HL-60/S4 treated with phorbol 12-myristate 13-acetate at 8.2 ng/mL for 4 days and 3 days (cell line): ENCODE results near the gene STRIT1.

Experiments used
- in situ Hi-C: fragments of 300-500 bp; cut with MboI; formaldehyde crosslinking; loops from 2 replicates; pipeline ENCODE4 v1.15.0; 2022; ENCODE audit warnings: low sequenced_read_pairs

STRIT1 gene

GRCh38 chr3:155293516-155293915 is at the start of gene STRIT1:
Gene STRIT1 (minus strand): TSS chr3:155293683.
- in situ Hi-C loops: no loop called here

GRCh38 chr3:155342344-155342743 is 48.9 kb upstream of the STRIT1 start:
- in situ Hi-C loops: no loop called here

GRCh38 chr3:155339052-155339451 is 45.6 kb upstream of the STRIT1 start:
- in situ Hi-C loops: no loop called here

DNA sequence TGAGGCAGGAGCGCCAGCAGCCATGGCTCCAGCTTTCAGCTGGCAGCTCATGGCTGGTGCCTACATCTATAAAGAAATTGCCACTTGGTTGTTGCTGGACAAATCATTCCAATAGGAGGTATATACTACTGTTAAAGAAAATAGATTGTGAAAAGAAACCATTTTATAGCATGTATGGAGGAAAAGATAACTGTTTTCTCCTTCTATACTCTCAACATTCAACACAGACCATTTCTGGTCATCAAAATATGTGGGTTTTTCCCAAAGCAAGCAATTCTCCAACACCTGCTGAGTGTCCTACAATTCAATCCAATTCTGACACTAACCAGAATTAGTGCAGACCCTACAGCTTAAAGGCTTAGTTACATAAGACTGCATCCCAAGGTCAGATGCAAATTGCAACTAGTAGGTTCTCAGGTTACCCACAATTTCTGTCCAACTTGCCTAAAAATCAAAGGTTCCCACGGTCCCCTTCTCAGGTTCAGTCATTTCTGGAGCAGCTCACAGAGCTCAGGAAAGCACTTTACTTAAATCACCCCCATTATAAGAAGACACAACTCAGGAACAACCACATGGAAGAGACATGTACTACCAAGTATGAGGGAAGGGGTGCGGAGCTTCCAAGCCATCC is 42.4 kb upstream of the STRIT1 start:
- in situ Hi-C loops: no loop called here

DNA sequence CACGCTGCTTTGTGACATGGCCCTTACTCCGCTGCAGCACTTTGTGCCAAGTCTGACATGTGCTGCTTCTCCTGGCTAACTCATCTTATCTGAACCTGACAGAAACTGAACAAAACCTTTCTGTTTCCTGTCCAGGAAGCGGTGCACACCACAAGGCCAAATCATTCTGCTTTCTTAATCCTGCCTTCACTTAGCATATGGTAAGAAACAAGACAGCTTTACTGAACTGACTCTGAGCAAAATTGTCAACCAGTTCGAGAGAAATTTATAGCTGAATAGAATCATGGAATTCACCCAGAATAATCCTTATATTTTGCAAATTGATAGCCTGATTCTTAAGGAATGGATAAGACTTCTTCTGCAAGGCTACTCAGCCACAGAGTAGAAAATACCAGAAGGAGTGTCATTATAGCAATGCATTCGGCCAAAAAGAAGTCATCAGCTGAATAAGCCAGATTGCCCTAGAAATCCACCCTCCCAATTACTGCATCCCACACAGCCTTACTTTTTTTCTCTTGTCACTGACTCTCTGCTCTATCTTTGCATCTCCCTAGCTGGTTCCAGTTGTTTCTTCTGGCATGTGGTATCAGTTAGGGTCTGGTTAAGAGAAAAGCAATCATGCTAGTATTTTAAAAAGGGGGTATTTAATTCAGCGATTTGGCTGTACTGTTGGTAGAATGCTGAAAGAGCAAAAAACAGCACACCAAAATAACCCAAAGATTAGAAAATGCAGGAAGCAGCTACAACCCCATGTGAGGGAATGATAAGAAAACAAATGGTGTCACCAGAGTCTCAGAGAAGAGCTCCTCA is 41.6 kb upstream of the STRIT1 start:
- in situ Hi-C loops: no loop called here

DNA sequence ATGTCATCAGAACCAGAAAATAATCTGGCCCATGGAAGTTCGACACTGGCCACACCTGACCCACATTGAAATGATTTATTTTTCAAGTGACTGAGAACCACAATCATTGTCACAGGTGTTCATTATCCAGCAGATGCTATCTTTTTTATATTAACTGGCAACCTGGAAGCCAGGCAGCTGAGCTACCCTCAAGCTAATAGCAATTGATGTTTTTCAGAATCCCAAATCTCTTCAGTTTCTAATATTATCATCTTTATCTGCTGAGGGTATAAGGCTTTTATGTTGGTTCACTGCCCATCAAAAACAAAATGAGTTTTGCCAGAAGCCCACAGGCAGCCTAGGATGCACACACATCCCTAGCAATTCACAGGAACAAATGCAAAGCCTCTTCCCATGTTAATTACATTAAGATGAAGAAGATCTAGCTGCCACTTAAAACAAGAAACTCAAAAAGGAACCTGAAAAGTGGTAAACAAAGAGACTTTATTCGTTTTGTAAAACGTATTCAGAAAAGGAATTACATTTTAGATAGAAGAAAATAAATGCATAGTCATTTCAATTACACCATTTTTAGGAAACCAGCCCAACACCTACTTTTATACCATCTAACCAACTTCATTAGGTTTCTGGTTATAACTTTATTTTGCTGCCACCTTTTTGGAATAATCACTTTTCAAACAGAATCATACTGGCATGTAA is 40.9 kb upstream of the STRIT1 start:
- in situ Hi-C loops: no loop called here

DNA sequence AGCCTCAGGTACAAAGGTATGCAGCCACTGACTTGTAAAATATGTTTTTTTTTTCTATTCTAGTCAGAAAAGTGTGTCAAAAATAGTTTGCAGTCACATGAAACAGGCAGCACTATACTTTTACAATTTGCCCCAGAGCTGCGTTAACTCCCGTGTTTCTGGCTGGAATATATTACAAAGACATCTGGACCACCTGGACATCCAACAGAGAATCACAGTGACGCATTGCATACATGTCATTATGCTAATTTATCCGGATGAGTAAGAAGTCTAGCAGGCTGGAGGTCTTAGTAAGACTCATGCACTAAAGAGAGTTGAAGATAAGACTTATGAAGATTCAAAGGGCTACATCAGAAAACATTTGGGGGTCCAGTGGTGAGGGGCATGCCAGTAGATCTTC is 39.2 kb upstream of the STRIT1 start:
- in situ Hi-C loops: no loop called here

DNA sequence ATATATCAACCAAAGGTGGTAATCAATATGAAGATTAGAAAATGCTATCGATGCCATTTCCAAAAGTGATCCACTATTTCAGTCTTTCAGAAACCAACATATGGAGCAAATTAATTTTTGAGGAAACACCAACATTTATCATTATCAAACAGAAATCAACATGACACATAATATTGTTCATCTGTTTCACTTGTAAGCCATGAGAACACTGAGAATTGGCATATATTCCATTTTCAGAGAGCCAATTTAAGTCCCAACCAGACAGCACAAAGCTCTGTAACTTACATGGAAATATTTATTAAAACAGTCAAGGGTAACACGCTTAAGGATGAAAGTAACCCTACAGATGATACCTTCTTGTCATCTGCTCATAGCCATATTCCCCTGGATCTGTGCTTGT is 37.6 kb upstream of the STRIT1 start:
- in situ Hi-C loops: no loop called here

DNA sequence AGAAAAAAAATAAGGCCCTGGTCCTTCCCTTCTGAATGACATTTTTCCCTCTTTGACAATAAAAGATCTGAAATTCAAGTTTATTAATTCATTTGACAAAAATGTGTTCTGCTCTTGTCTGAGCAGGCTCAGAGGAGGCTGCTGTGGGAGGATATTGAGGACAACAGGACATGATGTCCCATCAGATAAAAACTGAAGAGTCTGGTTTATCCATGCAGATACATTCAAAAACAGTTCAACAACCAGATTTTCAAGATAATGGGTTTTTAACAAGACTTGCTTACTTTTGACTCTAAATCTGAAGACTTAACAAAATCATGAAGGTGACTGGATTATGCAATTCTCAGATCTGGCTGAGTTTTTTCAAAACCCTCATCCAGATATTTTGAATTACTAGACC is 36.9 kb upstream of the STRIT1 start:
- in situ Hi-C loops: no loop called here

DNA sequence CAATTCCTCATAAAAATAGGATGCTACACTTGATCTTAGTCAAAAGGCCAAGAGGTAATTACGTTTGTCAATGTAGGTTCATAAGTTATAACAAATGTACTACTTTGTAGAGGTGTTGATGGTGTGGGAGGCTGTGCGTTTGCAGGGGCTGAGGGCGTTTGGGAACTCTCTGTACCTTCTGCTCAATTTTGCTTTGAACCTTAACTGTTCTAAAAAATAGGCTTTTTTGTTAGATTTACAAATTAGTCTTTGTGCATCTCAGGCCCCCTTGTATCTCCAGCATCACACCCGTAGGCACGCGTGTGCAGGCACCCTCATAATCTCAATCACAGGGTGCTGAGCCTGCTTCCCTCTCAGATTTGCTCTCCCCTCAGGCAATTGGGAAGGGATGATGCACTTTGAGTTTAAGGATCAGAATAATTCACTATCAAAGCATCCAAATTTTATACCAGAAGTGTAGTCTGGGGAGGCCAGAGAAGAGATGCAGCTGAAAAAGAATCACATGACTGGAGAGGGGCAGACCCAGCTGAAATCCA is 36.1 kb upstream of the STRIT1 start:
- in situ Hi-C loops: no loop called here

GRCh38 chr3:155327871-155328270 is 34.4 kb upstream of the STRIT1 start:
- in situ Hi-C loops: no loop called here

DNA sequence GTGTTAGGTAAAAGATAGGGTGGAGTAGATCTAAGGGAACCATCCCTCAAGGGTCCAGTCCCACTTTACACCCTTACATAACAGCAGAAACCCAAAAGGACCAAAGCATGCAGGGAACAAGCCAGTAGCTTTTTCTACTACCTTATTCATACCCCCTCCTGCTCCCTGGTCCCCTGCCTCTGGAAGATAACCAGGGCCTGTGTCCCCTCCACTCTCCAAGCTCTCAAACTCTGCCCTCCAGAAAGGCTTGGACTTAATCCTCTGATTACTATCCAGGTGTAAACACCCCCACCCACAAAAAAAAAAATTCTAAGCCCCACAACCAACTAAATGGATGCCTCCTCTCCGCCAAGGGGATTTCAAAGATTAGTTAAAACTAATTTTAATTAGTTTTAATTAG is 33.9 kb upstream of the STRIT1 start:
- in situ Hi-C loops: no loop called here

DNA sequence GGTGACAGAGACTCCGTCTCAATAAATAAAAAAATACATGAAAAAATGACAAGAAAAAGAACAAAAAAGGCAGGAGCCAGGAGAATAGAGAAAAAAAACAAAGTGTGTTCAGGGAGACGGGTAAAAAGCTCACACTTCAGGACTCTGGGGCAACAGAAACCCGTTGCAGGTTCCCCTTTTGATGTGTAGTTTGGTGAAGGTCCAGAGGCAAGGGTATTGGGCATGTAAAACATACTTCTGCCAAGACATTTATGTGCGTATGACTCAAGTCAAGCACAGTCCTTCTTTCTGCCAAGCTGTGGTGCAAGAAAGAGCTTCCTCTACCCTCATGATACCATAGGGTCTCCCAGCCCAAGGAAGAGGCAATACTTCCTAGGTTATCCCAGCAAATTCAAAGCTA is 33.4 kb upstream of the STRIT1 start:
- in situ Hi-C loops: no loop called here

DNA sequence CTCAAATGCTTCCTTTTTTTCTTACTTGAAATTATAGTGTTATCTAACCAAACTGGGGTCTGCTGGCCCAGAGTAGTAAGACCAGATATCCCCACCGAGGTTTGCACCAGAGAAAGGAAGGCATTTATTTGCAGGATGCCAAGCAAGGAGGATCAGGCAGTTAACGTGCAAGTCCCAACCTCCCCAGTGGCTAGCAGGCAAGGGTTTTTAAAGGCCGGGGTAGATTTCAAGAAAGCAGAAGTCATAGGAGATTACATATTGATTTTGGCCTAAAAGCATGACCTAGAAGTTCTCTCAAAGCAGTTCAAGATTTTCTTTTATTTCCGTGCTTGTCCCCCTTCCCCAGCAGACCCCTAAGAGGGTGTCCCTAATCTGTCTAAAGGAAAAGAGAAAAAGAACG is 32.8 kb upstream of the STRIT1 start:
- in situ Hi-C loops: no loop called here

DNA sequence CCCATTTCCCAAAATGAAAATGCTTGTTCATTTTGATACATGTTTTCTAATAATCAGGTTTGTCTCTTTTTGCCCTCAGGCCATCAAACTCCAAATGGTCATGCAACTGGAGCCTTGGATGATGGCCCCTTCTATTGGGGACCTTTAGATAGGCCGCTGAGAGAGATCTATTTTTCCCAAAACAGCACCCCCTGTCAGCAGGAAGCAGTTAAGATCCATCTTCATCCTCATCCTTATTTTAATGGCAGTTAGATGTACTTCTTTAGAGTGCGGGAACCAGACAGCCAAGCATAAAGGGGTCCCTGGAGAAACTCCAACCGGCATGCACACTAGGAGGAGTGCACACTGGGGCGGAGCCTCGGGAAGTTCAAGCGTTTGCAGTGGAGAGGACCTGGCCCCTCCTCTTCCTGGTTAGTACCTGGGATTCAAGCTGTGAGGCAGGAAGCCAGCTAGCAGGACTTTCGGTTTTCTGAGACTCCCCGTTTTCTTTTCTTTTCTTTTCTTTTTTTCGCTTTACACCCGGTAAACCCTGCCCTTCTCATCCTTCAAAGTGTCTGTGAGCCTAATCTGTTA is 31.9 kb upstream of the STRIT1 start:
- in situ Hi-C loops: no loop called here

GRCh38 chr3:155323063-155323666 is 29.7 kb upstream of the STRIT1 start:
- in situ Hi-C loops: loop anchor here (25.0 kb wide), 1 partner anchor 986 kb away; no protein-coding TSS in a partner anchor

- in situ Hi-C loops: loop anchor here (25.0 kb wide), 1 partner anchor 984 kb away; no protein-coding TSS in a partner anchor
These were observed 27.9 kb upstream of the STRIT1 start for GRCh38 chr3:155321418-155321817.

DNA sequence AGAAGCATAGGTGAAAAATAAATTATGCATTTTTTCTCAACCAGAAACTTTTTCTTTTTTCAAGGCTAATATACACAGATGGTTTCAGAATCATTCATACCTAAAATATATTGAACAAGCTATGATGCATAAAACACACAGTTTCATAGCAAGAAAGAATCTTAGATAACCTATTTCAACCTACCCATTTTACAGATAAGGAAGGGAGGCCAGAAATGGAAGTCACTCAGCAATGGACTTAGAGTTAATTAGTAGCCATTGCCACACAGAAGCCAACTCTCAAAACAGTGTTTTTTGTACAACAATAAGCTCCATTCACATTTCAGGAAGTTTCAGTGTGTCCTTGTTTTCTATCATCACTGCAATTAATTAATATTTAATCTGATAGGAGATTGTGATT is 27.5 kb upstream of the STRIT1 start:
- in situ Hi-C loops: loop anchor here (25.0 kb wide), 1 partner anchor 984 kb away; no protein-coding TSS in a partner anchor

DNA sequence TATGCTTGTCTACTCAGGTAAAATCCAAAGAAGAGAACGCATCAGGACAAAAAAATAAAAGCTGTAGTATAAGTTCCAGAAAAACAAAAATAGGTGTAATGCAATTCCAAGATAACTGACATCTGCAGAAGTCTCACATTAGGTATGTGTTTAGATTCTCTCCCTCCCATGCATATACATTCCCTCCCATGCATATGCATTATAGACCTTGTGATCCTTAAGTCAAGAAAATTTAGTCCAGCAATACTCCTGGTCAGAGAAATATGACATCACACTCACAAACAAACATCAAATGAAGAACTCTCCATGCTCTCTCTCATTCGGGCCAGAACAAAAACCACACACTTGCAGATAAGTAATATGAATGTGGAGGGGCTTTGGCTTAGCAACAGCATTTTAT is 25.3 kb upstream of the STRIT1 start:
- in situ Hi-C loops: loop anchor here (25.0 kb wide), 1 partner anchor 981 kb away; no protein-coding TSS in a partner anchor

DNA sequence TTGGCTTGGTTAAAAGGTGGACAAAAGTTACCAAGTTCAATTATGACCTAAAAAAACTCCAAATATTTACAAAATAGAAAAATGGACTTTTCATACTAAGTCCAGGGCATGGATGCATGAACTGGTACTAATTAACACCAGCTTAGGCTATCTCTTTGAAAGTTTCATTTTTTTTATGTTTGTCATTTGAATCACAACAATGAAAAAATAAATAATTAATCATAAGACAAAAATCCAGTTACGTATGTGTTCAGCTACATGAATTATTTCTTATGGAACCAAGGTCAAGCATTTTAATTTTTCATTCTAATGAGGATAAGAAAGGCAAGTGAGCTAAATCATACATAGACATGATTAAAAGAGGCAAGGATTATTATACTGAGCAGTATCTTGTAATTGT is 23.7 kb upstream of the STRIT1 start:
- in situ Hi-C loops: loop anchor here (25.0 kb wide), 1 partner anchor 980 kb away; no protein-coding TSS in a partner anchor

DNA sequence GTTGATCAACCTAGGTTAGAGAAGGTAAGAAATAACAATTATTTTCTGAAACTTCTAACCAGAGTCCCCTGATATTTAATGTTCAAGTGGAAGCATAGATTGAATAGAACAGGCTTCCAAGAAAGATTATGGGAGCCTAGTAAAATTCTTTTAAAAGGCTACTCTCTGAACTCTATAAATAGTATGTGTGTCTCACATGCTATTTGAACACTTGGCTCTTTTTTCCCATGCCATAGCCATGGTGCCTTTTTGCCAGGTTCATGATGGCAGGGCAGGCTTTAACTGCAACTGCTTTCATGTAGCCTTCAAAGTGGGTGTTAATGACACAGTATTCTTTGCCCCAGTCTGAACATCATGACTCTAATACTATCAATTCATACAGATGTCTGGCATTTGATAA is 22.9 kb upstream of the STRIT1 start:
- in situ Hi-C loops: loop anchor here (25.0 kb wide), 1 partner anchor 979 kb away; no protein-coding TSS in a partner anchor
